ENCODE measurements around the gene BIRC5. TPM values are rescaled to one million over a fixed set of nuclear protein-coding genes. Genes with fewer than 3 reads are reported as not detected.
"Not testable (repeated sequence)": the region's sequence is repeated elsewhere in the genome, so short reads cannot be mapped to it uniquely, and the experiment has no call there.

The BIRC5 gene
- polyA plus RNA-seq, 3 donors, result 0.31 to 1.2 (median 0.40) TPM

- no peak overlapping the region for H3K27ac ChIP-seq (ENCODE audit: low read depth, low read length)
- 82 to 87% (median 83%) methylated on average over 17 of the region's 17 CpGs for WGBS, 3 donors
Observed at GRCh38 chr17:78234261-78234865, 20.3 kb downstream of the BIRC5 start.

GRCh38 chr17:78235022-78235421 lies 21.0 kb downstream of the BIRC5 start:
- H3K27ac ChIP-seq (ENCODE audit: low read depth, low read length), result not testable (repeated sequence)
- 72 to 80% (median 75%) methylated on average over 5 to 6 of the region's 6 CpGs for WGBS, 3 donors

GRCh38 chr17:78235885-78236284 lies 21.8 kb downstream of the BIRC5 start:
- H3K27ac ChIP-seq (ENCODE audit: low read depth, low read length), result no peak overlapping the region
- WGBS, 3 donors, result 87 to 88% (median 88%) methylated on average over 8 of the region's 8 CpGs

GRCh38 chr17:78236362-78237127 lies 22.5 kb downstream of the BIRC5 start:
- H3K27ac ChIP-seq (ENCODE audit: low read depth, low read length), result no peak overlapping the region
- WGBS, 3 donors, result 86 to 97% (median 93%) methylated on average over 20 of the region's 20 CpGs

GRCh38 chr17:78237401-78238012 lies 23.5 kb downstream of the BIRC5 start:
- 63 to 74% (median 73%) methylated on average over 11 of the region's 11 CpGs for WGBS, 3 donors

GRCh38 chr17:78238823-78239488 lies 24.9 kb downstream of the BIRC5 start:
- WGBS, 3 donors, result 84 to 87% (median 86%) methylated on average over 16 to 20 of the region's 20 CpGs
- no peak overlapping the region for H3K27ac ChIP-seq (ENCODE audit: low read depth, low read length)

More at GRCh38 chr17:78237401-78238012, 23.5 kb downstream of the BIRC5 start:
- no peak overlapping the region for H3K27ac ChIP-seq (ENCODE audit: low read depth, low read length)

GRCh38 chr17:78239489-78239931 lies 25.5 kb downstream of the BIRC5 start:
- WGBS, 3 donors, result 89 to 94% (median 90%) methylated on average over 9 of the region's 9 CpGs
- H3K27ac ChIP-seq (ENCODE audit: low read depth, low read length), result no peak overlapping the region

- WGBS, 3 donors, result 78 to 81% (median 79%) methylated on average over 12 of the region's 12 CpGs
- H3K27ac ChIP-seq (ENCODE audit: low read depth, low read length), result no peak overlapping the region
Observed at GRCh38 chr17:78240012-78240655, 26.1 kb downstream of the BIRC5 start.

GRCh38 chr17:78240839-78241238 lies 26.8 kb downstream of the BIRC5 start:
- WGBS, 3 donors, result 74 to 86% (median 83%) methylated on average over 9 of the region's 9 CpGs
- no peak overlapping the region for H3K27ac ChIP-seq (ENCODE audit: low read depth, low read length)

- 80 to 82% (median 81%) methylated on average over 12 to 13 of the region's 13 CpGs for WGBS, 3 donors
Observed at GRCh38 chr17:78241277-78242023, 27.4 kb downstream of the BIRC5 start.

GRCh38 chr17:78242024-78242742 lies 28.1 kb downstream of the BIRC5 start:
- 75 to 78% (median 77%) methylated on average over 21 of the region's 21 CpGs for WGBS, 3 donors
- no peak overlapping the region for H3K27ac ChIP-seq (ENCODE audit: low read depth, low read length)

More at GRCh38 chr17:78241277-78242023, 27.4 kb downstream of the BIRC5 start:
- no peak overlapping the region for H3K27ac ChIP-seq (ENCODE audit: low read depth, low read length)

GRCh38 chr17:78247304-78247703 lies 33.3 kb downstream of the BIRC5 start:
- WGBS, 3 donors, result 81 to 85% (median 83%) methylated on average over 8 of the region's 8 CpGs

GRCh38 chr17:78248051-78248914 lies 34.2 kb downstream of the BIRC5 start:
- H3K27ac ChIP-seq (ENCODE audit: low read depth, low read length), result peak overlapping the region; percentile 59
- 65 to 79% (median 78%) methylated on average over 30 of the region's 30 CpGs for WGBS, 3 donors

More at GRCh38 chr17:78247304-78247703, 33.3 kb downstream of the BIRC5 start:
- H3K27ac ChIP-seq (ENCODE audit: low read depth, low read length), result no peak overlapping the region

- WGBS, 3 donors, result 77 to 86% (median 79%) methylated on average over 16 of the region's 16 CpGs
- H3K27ac ChIP-seq (ENCODE audit: low read depth, low read length), result no peak overlapping the region
Observed at GRCh38 chr17:78249074-78249817, 35.2 kb downstream of the BIRC5 start.

Measured in adipose tissue (tissue), 3 donors.